GM21360 (cell line): ENCODE results near the gene SH3D19.
"Not testable (repeated sequence)": the region's sequence is repeated elsewhere in the genome, so short reads cannot be mapped to it uniquely, and the experiment has no call there.

Source experiments
- ATAC-seq: cut with Tn5 transposase; IDR thresholded peaks from one replicate; pipeline ENCODE4 v1.9.1; 2021; ENCODE audit warnings: mild to moderate bottlenecking, moderate library complexity; ENCODE audit not compliant: unreplicated experiment

Gene SH3D19

DNA sequence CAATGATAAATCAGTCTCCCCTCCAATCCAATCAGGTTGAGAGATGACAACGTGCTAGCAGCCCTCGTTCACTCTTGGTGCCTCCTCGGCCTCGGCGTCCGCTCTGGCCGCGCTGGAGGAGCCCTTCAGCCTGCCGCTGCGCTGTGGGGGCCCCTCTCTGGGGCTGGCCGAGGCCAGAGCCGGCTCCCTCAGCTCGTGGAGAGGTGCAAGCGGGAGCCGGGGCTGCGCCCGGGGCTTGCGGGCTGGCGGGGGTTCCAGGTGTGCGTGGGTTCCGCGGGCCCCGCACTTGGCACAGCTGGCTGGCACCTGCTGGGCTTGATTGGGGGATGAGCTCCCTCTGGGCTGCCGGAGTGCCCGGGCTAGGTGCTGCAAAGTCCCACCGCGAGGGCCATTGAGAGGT is 89.4 kb downstream of the SH3D19 start:
- ATAC-seq: no peak

DNA sequence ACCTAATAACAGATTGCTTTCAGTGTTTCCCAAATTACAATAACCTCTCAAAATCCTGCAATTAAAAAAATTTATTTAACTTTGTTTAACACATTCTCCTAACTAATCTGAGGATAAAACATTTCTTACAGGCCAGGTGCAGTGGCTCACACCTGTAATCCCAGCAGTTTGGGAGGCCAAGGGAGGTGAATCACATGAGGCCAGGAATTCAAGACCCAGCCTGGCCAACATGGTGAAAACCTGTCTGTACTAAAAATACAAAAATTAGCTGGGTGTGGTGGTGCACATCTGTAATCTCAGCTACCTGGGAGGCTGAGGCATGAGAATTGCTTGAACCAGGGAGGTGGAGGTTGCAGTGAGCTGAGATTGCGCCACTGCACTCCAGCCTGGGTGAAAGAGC is 90.0 kb downstream of the SH3D19 start:
- not testable (repeated sequence) for ATAC-seq

DNA sequence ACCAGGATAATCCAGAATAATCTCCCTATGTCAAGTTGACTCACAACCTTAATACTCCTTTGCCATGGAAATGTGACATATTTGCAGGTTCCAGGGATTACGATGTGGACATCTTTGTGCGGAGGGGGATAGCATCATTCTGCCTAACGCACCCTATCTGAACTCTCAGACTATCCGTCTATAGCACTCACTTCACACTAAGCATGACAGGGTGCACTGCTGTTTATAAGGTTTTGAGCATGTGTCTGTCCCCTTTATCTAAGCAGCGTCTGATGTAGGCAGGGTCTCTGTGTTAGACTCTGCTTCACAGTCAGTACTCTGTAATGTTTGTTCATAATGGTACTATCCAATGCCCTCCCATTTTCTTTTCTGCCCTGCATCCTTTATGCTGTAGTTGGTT is 91.8 kb downstream of the SH3D19 start:
- no peak for ATAC-seq

DNA sequence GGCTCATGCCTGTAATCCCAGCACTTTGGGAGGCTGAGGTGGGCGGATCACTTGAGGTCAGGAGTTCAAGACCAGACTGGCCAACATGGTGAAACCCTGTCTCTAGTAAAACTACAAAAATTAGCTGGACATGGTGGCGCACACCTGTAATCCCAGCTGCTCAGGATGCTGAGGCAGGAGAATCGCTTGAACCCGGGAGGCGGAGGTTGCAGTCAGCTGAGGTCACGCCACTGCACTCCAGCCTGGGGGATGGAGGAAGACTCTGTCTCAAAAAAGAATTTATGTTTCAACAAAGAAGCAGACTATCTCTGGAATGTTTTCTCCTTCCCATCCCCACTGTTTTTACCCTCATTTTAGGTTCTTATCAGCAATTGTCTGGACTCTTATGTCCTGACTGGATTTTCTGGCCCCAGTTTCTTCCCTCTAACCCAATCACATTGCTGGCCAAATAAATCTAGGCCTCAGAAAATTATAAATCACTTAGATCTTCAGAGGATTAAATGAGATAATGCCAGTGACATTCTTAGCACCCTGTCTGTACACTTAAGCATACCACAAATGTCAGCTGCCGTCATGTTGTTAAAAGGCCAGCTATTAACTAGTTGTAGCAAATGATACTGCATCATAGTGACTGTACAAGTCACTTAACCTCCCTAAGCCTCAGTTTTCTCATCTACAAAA is 93.3 kb downstream of the SH3D19 start:
- ATAC-seq: no peak

DNA sequence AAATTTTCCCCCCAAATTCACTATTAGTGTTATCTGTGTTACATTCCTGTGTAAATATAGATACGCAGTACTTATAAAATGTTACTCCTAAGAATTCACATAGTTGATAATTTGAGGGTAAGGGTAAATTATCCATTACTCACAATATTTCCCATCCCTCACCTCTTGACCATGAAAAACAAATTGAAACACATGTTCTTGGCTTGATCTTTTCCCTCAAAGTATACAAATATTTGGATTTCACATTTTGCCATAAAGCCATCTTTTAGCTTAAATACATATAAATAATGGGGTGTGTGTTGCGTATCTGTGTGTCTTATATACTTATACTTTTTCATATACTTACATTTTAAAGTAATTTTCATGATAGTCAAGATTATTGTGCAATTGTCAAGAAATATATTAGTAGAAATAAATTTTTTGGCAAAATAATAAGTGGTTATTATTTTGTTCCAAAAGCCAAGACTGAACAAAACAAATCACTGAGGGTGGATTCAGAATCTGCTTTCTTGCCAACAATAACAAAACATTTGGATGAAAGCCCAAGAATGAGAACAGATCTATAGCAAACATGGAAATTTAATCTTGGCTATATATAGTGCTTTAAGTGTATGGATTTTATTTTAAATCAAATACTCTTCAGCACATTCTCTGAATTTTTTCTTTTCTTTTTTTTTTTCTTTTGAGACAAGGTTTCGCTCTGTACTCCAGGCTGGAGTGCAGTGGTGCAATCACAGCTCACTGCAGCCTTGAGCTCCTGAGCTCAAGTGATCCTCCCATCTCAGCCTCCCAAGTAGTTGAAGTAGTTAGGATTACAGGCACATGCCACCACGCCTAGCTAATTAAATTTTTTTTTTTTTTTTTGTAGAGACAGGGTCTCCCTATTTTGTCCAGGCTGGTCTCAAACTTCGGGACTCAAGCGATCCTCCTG is 97.0 kb downstream of the SH3D19 start:
- no peak for ATAC-seq

DNA sequence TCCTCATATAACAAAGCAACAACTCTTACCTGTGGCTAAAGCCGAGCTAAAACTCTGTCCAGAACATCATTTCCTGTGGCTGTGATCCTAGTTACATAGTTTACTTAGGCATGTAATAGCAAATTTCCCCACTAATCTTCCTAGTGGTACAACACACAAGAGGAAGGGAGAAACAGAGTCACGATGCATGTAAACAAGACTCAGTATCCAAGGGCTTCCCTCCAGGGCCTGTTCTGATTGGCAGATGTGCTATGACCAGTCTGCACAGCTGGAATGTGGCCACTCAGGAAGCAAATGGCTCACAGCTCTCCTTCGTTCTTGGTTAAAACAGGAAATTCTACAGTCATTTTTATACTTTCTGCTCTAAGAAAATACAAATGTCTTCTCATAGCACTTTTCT is 97.7 kb downstream of the SH3D19 start:
- ATAC-seq: no peak

DNA sequence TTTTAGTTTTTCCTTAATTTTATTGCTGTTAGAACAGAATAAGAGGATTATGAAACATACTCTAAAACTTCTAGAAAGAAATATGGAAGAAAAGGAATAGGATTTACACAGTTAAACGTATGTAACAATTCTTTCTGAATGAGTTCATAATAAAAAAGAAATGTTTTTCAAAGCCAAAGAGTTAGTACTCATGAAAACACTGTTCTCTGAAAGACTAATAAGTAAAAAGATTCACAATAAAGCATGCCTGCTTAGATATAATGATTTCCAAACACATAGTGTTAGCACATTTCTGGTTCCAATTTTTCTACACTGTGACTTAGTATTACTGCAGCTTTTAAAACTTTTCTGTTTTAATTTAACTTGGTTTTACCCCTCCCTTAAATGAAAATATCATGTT is 98.2 kb downstream of the SH3D19 start:
- ATAC-seq: no peak

DNA sequence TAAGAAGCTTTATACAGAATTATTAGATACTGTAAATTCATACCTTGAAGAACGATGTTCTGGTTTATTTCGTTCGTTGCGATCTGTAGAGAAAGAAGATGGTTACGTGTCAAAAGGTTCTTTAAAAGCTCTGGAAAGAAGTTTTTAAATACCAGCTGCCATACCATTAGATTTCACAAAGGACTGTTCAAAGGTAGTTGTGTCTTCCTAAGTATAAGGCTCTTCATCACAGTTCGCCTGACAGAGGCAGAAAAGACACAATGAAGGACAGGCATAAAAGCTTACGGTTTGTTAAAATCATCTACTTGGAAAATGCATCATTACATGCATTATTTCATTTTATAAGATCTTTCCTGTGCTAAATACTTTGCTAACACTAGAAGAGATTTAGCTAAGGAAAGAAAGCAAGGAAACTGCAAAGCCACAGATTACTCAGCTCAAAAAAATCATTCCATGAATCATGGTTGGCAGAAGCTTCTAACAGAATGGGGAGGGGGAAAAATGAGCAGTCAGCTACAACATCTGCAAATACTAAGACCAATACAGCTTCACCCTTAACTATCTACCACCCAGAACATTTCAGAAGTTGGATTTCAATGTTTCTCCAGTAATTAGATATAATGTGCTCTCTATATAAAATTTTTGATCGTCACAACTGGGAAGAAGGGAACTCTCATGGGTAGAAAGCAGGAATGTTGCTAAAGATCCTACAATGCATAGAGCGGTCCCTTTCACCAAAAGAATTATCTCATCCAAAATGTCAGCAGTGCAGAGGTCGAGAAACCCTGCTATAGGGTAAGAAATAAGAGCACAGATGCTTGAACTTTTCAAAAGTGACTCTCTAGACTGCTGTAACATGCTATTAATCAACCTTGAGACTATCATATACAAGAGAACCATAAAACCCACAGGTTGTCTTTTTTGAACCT is 99.1 kb downstream of the SH3D19 start:
- ATAC-seq: no peak

DNA sequence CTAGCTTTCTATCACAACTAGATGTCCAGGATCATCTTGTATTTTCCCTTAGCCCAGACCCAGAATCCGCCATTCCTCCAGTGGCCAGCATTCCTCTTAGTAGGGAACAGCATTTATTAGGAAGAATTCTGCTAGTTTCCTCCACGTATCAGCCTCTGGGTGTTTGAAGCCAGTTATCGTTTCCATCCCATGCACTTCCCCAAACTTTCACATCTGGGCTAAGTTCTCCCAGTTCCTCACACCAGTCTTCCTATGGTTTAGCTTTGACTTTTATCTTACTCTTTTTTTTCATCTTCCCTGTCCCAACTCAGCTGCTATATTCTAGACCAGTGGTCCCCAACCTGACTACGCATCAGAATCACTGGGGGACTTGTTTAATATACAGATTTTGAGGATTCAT is 101.9 kb downstream of the SH3D19 start:
- ATAC-seq: no peak

DNA sequence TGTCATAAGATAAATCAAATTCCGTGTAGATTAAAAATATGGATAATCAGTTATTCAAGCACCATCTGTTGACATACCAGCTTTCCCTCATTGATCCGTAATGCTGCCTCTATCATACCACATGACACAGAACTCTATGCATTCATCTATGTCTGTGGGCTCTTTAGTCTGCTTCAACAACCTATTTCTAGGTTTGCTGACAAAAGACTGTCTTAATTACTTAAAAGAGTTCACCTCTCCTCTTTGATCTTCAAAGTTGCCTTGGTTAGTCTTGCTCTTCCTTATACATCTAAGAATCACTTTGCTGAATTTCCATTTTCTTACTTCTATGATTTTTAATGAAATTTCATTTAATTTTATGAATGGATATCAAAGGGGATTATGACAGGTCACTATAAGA is 105.5 kb downstream of the SH3D19 start:
- no peak for ATAC-seq

DNA sequence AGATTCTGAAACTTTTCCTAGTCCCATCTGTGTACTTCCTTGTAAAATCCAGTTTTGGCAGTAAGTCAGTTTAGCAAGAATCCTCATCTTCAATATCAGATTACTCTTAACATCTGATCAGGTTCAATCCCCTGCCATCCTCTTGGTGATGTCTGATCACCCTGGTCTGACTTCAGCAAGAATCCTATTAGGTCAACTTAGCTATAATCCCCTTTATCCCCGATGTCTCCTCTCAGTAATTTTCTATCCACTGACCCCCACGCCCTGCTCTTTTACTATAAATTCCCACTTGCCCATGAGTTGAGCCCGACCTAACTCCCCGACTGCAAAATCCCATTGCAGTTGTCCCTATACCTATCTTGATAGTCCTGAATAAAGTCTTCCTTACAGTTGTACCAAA is 106.3 kb downstream of the SH3D19 start:
- no peak for ATAC-seq

DNA sequence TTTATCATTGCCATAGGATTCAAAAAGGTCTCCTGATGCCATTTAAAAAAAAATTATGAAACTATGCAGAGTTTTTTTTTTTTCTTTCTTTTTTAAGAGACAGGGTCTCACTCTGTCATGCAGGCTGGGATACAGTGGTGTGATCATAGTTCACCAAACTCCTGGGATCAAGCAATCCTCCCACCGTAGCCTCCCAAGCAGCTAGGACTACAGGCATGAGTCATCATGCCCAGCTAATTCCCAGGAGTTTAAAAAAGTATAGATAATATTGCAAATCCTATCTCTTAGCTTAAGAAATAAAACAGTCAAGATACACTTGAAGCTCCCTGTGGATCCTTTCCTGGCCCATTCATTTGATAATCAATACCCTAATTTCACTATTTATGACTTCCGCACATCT is 107.1 kb downstream of the SH3D19 start:
- ATAC-seq: no peak

DNA sequence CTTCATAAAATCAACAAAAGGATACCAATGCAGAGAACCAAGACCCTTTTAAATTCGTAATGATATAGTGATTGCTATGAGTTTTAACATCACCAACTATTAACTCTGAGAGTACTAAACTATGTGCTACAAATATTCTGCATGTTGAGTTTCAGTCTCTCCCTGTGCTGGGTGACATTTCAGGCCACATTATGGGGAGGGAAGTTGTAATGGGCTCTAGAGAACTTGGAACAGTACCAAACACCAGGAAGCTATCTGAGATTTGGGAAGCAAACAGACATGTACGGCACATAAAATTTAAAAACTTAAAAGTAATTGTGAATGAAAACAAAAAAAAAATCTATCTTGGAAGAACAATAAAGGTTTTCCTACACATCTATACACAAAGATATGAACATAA is 108.1 kb downstream of the SH3D19 start:
- ATAC-seq: no peak

DNA sequence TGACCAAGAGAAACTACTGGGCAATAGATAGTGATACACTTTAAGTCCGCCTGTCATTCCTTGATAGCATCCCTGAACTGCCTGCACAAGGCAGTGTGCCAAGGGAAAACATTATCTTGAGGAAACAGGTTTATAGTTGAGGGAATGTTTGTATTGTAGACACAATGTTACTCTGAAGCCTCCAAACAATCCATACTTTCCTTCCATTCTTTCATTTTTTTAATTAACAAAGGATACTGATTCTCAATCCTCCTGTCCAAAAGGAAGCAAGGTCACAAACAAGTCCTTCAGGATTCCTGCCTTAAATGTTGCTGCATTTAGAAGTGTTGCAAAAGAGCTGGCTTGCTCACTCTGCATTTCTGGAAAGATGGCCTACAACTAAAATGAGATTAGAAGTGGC is 110.1 kb downstream of the SH3D19 start:
- no peak for ATAC-seq

DNA sequence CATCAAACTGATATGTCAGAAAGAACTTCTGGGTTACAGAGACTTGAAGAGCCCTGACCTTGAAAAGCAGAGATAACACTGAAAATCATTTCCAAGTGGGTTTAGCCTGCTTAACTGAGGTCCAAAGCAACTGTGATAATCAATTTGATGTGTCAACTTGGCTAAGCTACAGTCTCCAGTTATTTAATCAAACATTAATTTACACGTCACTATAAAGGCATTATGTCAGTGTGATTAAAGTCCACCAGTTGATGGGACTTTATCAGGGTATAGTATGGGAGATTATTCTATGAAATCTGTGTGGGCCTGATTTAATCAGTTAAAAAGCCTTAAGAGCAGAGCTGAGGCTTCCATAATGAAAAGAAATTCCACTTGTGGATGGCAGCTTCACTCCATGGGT is 117.5 kb downstream of the SH3D19 start:
- no peak for ATAC-seq

DNA sequence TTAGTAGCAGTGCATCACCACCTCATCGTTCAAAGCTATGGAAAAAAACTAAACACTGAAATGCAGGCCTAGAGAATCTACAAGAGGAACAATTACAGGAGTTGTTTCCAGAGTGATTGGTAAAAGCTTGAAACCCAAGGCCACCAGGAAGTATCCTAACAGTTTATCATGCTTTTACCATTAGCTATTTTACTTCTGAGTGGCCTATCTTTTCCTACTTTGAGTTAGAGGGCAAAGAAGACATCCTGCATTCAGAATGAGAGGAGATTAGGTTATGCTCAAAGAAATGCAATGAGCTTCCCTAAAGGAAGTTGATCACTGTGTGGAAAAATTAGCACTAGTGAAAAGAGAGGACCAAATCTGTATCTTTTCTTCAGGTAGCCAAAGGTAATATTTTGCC is 118.2 kb downstream of the SH3D19 start:
- ATAC-seq: no peak

DNA sequence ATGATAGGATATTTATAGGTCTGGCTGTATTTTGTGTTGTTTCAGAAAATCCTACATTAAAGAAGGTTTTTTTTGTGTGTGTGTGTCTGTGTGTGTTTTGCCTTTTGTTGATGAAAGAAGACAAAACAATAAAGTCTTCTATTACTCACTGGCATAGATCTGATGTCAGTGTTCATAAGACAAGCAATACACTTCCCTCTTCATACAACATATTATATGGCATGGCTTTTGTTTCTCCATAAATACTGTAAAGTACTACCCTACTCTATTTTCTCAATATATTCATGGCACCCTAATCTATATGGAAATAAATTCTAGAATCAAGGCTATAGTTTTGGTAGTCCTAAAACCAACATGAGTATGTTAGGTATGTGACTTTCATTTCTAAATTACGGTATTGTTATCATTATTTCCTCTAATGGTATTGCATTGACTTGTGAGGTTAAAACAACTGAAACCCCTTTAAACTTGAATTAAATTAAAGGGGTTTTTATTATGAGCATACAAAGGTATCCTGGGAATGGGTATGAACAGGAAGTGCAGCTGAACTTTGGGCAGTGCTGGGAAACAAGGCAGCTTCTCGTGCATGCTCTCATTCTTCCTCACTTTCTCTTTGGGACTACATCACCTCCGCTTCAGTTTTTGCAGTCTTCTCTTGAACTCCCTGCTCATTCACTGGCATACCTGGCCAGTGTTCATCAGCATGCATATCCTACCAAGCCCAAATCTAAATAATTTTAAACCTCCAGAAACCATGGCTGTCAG is 119.0 kb downstream of the SH3D19 start:
- ATAC-seq: no peak

DNA sequence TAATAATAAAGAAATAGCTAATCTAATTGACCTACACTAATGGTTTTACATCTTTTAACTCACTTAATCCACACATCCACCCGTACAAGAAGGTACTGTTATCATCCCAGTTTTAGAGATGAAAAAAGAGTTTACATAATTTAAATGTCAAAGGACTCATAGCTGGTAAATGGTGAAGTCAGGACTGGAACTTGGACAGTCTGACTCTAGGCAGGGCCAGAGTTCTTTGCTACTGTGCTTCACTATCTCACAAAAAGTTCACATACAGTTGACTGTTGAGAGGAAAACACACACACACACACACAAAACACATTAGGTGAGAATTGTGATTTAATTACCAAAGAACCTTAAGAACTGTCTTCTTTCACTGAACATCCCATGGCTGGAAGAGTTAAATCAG is 119.7 kb downstream of the SH3D19 start:
- no peak for ATAC-seq

DNA sequence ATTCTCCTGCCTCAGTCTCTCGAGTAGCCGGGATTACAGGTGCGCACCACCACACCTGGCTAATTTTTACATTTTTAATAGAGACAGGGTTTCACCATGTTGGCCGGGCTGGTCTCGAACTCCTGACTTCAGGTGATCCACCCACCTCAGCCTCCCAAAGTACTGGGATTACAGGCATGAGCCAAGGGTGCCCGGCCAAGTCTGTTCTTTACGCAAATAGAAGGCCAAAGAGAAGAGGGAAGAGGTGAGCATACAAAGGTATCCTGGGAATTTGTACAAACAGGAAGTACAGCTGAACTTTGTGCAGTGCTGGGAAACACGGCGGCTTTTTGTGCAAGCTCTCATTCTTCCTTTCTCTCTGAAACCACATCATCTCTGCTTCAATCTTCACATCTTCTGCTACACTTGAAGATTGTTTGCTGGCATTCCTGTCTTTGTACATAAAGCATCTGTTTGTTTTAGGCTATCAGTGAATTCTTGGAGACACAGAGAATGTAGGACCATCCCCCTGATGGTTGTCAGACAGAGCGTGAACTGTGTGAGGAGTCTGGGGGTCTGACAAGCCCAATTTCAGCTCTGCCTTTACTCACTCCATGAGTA is 120.4 kb downstream of the SH3D19 start:
- ATAC-seq: no peak

DNA sequence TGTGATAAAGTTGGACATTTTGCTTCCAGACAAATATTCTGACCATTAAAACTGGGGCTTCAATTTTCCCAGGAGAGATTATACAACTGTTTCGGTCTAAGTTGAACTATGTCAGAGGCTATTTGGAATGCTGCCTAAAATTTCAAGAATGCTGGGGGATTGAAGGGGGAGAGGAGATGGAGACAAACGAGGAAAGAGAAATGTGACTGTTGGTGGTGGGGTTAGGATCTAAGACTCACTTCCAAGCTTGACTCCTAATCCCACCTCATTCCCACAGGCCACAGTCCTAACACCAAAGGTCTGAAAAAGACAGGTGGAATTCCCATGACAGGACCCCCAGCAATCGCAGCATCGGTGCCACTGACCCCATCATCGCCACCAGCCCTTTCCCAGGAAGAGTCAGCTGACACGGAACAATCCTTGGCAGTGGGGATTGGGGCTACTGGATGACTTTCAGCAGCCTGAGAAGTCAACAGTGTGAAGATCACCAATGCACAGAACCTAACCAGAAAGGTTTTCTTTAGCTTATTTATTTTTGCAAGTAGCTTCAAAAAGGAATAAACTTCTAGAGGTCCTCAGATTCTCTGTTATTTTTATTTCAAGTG is 122.5 kb downstream of the SH3D19 start:
- no peak for ATAC-seq
